GM23338 (cell line): ENCODE data around the gene IGSF6. TPM values are rescaled to one million over a fixed set of nuclear protein-coding genes. Genes with fewer than 3 reads are reported as not detected.

ENCODE experiments used
- ATAC-seq: fragments of 200-7000 bp; cut with Tn5 transposase; 3 replicates; pipeline ENCODE4 v1.9.1; 2020
- DNase-seq: peaks from one replicate; pipeline ENCODE4 v3.0.0-alpha.2; 2015; ENCODE audit warnings: low spot score
- H2AFZ ChIP-seq: fragments of 200-600 bp; sonication (generic); 2 replicates; pipeline ENCODE4 v1.8.0; 2016; ENCODE audit warnings: antibody characterized with exemption, mild to moderate bottlenecking, moderate library complexity
- H3F3A ChIP-seq: fragments of 200-600 bp; sonication (generic); replicated peaks from 2 replicates; pipeline ENCODE4 v1.8.0; 2017; ENCODE audit warnings: antibody characterized with exemption, mixed run types, low read depth
- H3K27ac ChIP-seq: fragments of 200-600 bp; sonication (generic); 2 replicates; pipeline ENCODE4 v1.6.1; 2016; ENCODE audit warnings: low read depth
- H3K27me3 ChIP-seq: fragments of 200-600 bp; sonication (generic); 2 replicates; pipeline ENCODE4 v1.8.0; 2016; ENCODE audit warnings: mild to moderate bottlenecking, mixed run types, moderate library complexity; ENCODE audit not compliant: insufficient read depth
- H3K36me3 ChIP-seq: fragments of 200-600 bp; sonication (generic); 2 replicates; pipeline ENCODE4 v1.8.0; 2016; ENCODE audit warnings: mild to moderate bottlenecking; ENCODE audit not compliant: insufficient read depth
- H3K4me1 ChIP-seq: fragments of 200-600 bp; sonication (generic); 2 replicates; pipeline ENCODE4 v1.8.0; 2016; ENCODE audit warnings: mild to moderate bottlenecking, moderate library complexity; ENCODE audit not compliant: insufficient read depth
- H3K4me2 ChIP-seq: fragments of 200-600 bp; sonication (generic); 2 replicates; pipeline ENCODE4 v1.7.1; 2017; ENCODE audit warnings: mixed run types
- H3K4me3 ChIP-seq: fragments of 200-600 bp; sonication (generic); 2 replicates; pipeline ENCODE4 v1.6.1; 2016; ENCODE audit warnings: mixed run types
- H3K79me2 ChIP-seq: fragments of 200-600 bp; sonication (generic); replicated peaks from 2 replicates; pipeline ENCODE4 v1.8.0; 2017; ENCODE audit warnings: mild to moderate bottlenecking; ENCODE audit not compliant: insufficient read depth
- H3K9me2 ChIP-seq: fragments of 200-600 bp; sonication (generic); 2 replicates; pipeline ENCODE4 v1.8.0; 2017; ENCODE audit not compliant: insufficient read depth
- H4K20me1 ChIP-seq: fragments of 200-600 bp; sonication (generic); replicated peaks from 2 replicates; pipeline ENCODE4 v1.8.0; 2017; ENCODE audit warnings: mild to moderate bottlenecking; ENCODE audit not compliant: insufficient read depth
- H3K27ac Mint-ChIP-seq: 2 replicates; pipeline ENCODE4 v1.8.0; 2020; ENCODE audit warnings: inconsistent platforms, mild to moderate bottlenecking, moderate library complexity, mixed read lengths
- H3K27me3 Mint-ChIP-seq: 3 replicates; pipeline ENCODE4 v1.8.0; 2022; ENCODE audit warnings: low read depth, mild to moderate bottlenecking, moderate library complexity, mixed read lengths, inconsistent platforms; ENCODE audit not compliant: insufficient read depth, poor library complexity
- H3K36me3 Mint-ChIP-seq: 3 replicates; pipeline ENCODE4 v1.8.0; 2021; ENCODE audit warnings: low read depth, mild to moderate bottlenecking, inconsistent platforms, moderate library complexity, mixed read lengths
- H3K4me1 Mint-ChIP-seq: 3 replicates; pipeline ENCODE4 v1.8.0; 2020; ENCODE audit warnings: mild to moderate bottlenecking, inconsistent platforms, mixed read lengths
- H3K4me3 Mint-ChIP-seq: 3 replicates; pipeline ENCODE4 v1.8.0; 2021; ENCODE audit warnings: moderate library complexity, mild to moderate bottlenecking, inconsistent platforms, mixed read lengths
- H3K9me3 Mint-ChIP-seq: 3 replicates; pipeline ENCODE4 v1.8.0; 2020; ENCODE audit warnings: moderate library complexity, mild to moderate bottlenecking, inconsistent platforms, mixed read lengths
- CREB1 ChIP-seq: fragments of 250-450 bp; sonication (Bioruptor Pico); IDR thresholded peaks from 2 replicates; pipeline ENCODE4 v1.5.0; 2020; ENCODE audit warnings: low read depth, mild to moderate bottlenecking, moderate library complexity
- EZH2 ChIP-seq: fragments of 200-600 bp; sonication (generic); IDR thresholded peaks from one replicate; pipeline ENCODE4 v1.8.0; 2017; ENCODE audit warnings: antibody characterized with exemption, mild to moderate bottlenecking, low read depth; ENCODE audit not compliant: unreplicated experiment
- EZH2phosphoT487 ChIP-seq: fragments of 200-600 bp; sonication (generic); IDR thresholded peaks from one replicate; pipeline ENCODE4 v1.8.1; 2018; ENCODE audit warnings: antibody characterized with exemption; ENCODE audit not compliant: unreplicated experiment
- JUNB ChIP-seq: IDR thresholded peaks from one replicate; pipeline ENCODE4 v1.6.1; 2016; ENCODE audit warnings: antibody characterized with exemption; ENCODE audit not compliant: unreplicated experiment
- NANOG ChIP-seq: IDR thresholded peaks from 2 replicates; pipeline ENCODE4 v1.6.1; 2016; ENCODE audit warnings: antibody characterized with exemption, borderline replicate concordance
- POLR2AphosphoS5 ChIP-seq: IDR thresholded peaks from 2 replicates; pipeline ENCODE4 v1.6.1; 2016; ENCODE audit warnings: antibody characterized with exemption, low read depth
- STAT1 ChIP-seq: IDR thresholded peaks from one replicate; pipeline ENCODE4 v1.6.1; 2016; ENCODE audit warnings: antibody characterized with exemption; ENCODE audit not compliant: unreplicated experiment
- ZNF114 ChIP-seq: fragments of 250-450 bp; sonication (Bioruptor Pico); IDR thresholded peaks from 2 replicates; pipeline ENCODE4 v1.5.0; 2020; ENCODE audit warnings: mild to moderate bottlenecking, moderate library complexity
- ZNF331 ChIP-seq: fragments of 250-450 bp; sonication (Bioruptor Pico); IDR thresholded peaks from 2 replicates; pipeline ENCODE4 v1.5.0; 2020; ENCODE audit warnings: low read depth, mild to moderate bottlenecking, moderate library complexity
- polyA plus RNA-seq: library from polyadenylated mRNA; unstranded; fragments of >200 nt; fragmentation: Nextera tagmentation; extraction: Ambion mirVana; gene quantifications from 2 replicates; pipeline ENCODE4 v1.2.1, GENCODE V29; 2016
- total RNA-seq: library from RNA; depleted of rRNA; stranded (reverse); fragments of >200 nt; shearing (Covaris generic); gene quantifications from 2 replicates; pipeline ENCODE4 v1.2.3, GENCODE V29; 2014
- TF ChIP-seq, protein P1 (sequence below): fragments of 250-450 bp; sonication (Bioruptor Pico); IDR thresholded peaks from 2 replicates; pipeline ENCODE4 v1.5.0; 2020; ENCODE audit warnings: mild to moderate bottlenecking, moderate library complexity
- TF ChIP-seq, protein P2 (sequence below): IDR thresholded peaks from one replicate; pipeline ENCODE4 v1.6.1; 2018; ENCODE audit warnings: antibody characterized with exemption; ENCODE audit not compliant: unreplicated experiment
- TF ChIP-seq, protein P3 (sequence below), 2 experiments: fragments of 200-600 bp in 1 of 2; sonication (generic) in 1 of 2; conservative IDR thresholded peaks; 2 replicates each; pipeline versions ENCODE4 v1.5.1 to v1.6.1; 2016 to 2017; ENCODE audit warnings: antibody characterized with exemption in 2 of 2, low read depth in 2 of 2, mild to moderate bottlenecking in 2 of 2, moderate library complexity in 1 of 2
- TF ChIP-seq, protein P4 (sequence below): IDR thresholded peaks from 2 replicates; pipeline ENCODE4 v1.6.1; 2016; ENCODE audit warnings: antibody characterized with exemption

Gene IGSF6
- total and polyA plus RNA-seq, 2 experiments from 2014 or later: 0.19 TPM; not detected in 1

DNA sequence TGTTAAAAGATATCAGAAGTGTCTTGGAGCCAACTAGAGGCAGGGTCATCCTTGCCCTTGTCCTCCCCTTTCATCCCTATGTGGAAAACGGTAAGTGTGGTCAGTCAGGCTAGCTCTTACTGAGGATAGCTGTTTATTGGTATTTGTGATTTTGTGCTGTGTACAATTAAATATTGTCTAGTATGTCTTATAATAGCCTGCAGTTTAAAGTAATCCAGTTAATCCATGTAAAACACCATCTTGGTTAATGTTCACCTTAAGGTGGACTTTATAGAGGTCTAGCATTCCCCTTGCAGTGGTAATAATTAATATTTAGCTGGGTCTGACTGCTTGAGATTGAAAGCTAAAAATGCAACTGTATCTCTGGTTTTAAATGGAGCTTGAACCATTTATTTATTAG lies 27.4 kb downstream of the IGSF6 start (continued):
- TF ChIP-seq CREB1: no peak
- TF ChIP-seq, protein P1, sequence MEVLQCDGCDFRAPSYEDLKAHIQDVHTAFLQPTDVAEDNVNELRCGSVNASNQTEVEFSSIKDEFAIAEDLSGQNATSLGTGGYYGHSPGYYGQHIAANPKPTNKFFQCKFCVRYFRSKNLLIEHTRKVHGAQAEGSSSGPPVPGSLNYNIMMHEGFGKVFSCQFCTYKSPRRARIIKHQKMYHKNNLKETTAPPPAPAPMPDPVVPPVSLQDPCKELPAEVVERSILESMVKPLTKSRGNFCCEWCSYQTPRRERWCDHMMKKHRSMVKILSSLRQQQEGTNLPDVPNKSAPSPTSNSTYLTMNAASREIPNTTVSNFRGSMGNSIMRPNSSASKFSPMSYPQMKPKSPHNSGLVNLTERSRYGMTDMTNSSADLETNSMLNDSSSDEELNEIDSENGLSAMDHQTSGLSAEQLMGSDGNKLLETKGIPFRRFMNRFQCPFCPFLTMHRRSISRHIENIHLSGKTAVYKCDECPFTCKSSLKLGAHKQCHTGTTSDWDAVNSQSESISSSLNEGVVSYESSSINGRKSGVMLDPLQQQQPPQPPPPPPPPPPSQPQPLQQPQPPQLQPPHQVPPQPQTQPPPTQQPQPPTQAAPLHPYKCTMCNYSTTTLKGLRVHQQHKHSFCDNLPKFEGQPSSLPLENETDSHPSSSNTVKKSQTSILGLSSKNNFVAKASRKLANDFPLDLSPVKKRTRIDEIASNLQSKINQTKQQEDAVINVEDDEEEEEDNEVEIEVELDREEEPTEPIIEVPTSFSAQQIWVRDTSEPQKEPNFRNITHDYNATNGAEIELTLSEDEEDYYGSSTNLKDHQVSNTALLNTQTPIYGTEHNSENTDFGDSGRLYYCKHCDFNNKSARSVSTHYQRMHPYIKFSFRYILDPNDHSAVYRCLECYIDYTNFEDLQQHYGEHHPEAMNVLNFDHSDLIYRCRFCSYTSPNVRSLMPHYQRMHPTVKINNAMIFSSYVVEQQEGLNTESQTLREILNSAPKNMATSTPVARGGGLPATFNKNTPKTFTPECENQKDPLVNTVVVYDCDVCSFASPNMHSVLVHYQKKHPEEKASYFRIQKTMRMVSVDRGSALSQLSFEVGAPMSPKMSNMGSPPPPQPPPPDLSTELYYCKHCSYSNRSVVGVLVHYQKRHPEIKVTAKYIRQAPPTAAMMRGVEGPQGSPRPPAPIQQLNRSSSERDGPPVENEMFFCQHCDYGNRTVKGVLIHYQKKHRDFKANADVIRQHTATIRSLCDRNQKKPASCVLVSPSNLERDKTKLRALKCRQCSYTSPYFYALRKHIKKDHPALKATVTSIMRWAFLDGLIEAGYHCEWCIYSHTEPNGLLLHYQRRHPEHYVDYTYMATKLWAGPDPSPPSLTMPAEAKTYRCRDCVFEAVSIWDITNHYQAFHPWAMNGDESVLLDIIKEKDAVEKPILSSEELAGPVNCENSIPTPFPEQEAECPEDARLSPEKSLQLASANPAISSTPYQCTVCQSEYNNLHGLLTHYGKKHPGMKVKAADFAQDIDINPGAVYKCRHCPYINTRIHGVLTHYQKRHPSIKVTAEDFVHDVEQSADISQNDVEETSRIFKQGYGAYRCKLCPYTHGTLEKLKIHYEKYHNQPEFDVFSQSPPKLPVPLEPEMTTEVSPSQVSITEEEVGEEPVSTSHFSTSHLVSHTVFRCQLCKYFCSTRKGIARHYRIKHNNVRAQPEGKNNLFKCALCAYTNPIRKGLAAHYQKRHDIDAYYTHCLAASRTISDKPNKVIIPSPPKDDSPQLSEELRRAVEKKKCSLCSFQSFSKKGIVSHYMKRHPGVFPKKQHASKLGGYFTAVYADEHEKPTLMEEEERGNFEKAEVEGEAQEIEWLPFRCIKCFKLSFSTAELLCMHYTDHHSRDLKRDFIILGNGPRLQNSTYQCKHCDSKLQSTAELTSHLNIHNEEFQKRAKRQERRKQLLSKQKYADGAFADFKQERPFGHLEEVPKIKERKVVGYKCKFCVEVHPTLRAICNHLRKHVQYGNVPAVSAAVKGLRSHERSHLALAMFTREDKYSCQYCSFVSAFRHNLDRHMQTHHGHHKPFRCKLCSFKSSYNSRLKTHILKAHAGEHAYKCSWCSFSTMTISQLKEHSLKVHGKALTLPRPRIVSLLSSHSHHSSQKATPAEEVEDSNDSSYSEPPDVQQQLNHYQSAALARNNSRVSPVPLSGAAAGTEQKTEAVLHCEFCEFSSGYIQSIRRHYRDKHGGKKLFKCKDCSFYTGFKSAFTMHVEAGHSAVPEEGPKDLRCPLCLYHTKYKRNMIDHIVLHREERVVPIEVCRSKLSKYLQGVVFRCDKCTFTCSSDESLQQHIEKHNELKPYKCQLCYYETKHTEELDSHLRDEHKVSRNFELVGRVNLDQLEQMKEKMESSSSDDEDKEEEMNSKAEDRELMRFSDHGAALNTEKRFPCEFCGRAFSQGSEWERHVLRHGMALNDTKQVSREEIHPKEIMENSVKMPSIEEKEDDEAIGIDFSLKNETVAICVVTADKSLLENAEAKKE: no peak

DNA sequence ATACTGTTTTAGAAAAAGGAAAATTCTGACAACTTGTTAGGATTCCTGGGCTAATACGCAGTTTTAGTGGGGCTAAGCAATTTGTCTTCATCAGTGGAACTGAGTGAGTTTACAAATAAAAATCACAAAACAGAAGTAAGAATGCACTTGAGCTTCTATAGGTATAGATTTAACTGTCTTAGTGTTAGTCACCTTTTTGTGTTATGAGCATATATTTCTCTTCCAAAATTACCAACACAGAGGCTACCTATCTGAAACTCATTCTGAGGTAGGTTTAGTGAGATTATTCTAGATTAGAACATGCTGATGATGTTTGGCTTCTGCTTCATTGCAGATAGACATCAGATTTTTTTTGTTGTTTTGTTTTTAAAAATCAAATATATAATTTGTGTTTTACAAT lies 29.9 kb downstream of the IGSF6 start:
- H3K4me3 Mint-ChIP-seq: no peak overlapping the region
- Histone ChIP-seq H3K27ac (no peak overlapping the region), H4K20me1 (0 out of 2 replicates have a peak, but pooled peaks cover 3% of the 10 kb centered on the region), H2AFZ (no peak overlapping the region), H3F3A (no peaks in the 10 kb centered on the region), H3K4me2 (no peak overlapping the region), H3K4me1 (no peaks in the 10 kb centered on the region), H3K27me3 (no peaks in the 10 kb centered on the region), H3K79me2 (peaks cover 10% of the 10 kb centered on the region; the same call in 1 of the 2 replicates), H3K9me2 (no peaks in the 10 kb centered on the region), H3K4me3 (no peak overlapping the region), H3K36me3 (0 out of 2 replicates have a peak, but pooled peaks cover 5% of the 10 kb centered on the region)
- H3K36me3 Mint-ChIP-seq: peaks cover 48% of the 10 kb centered on the region
- H3K4me1 Mint-ChIP-seq: peaks cover 5% of the 10 kb centered on the region; the same call in 1 of the 3 replicates
- no peaks in the 10 kb centered on the region for H3K9me3 Mint-ChIP-seq
- ATAC-seq (no peak), DNase-seq (no peak)
- H3K27ac Mint-ChIP-seq: no peak overlapping the region
- peaks cover 2% of the 10 kb centered on the region for H3K27me3 Mint-ChIP-seq
- TF ChIP-seq ZNF331 (CRISPR knock-in tag) (no peak), EZH2 (no peak), NANOG (no peak), JUNB (no peak), ZNF114 (no peak), CREB1 (no peak), POLR2AphosphoS5 (no peak), EZH2phosphoT487 (no peak), STAT1 (no peak)
- TF ChIP-seq, protein P2, sequence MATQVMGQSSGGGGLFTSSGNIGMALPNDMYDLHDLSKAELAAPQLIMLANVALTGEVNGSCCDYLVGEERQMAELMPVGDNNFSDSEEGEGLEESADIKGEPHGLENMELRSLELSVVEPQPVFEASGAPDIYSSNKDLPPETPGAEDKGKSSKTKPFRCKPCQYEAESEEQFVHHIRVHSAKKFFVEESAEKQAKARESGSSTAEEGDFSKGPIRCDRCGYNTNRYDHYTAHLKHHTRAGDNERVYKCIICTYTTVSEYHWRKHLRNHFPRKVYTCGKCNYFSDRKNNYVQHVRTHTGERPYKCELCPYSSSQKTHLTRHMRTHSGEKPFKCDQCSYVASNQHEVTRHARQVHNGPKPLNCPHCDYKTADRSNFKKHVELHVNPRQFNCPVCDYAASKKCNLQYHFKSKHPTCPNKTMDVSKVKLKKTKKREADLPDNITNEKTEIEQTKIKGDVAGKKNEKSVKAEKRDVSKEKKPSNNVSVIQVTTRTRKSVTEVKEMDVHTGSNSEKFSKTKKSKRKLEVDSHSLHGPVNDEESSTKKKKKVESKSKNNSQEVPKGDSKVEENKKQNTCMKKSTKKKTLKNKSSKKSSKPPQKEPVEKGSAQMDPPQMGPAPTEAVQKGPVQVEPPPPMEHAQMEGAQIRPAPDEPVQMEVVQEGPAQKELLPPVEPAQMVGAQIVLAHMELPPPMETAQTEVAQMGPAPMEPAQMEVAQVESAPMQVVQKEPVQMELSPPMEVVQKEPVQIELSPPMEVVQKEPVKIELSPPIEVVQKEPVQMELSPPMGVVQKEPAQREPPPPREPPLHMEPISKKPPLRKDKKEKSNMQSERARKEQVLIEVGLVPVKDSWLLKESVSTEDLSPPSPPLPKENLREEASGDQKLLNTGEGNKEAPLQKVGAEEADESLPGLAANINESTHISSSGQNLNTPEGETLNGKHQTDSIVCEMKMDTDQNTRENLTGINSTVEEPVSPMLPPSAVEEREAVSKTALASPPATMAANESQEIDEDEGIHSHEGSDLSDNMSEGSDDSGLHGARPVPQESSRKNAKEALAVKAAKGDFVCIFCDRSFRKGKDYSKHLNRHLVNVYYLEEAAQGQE: no peak
- TF ChIP-seq, protein P3, sequence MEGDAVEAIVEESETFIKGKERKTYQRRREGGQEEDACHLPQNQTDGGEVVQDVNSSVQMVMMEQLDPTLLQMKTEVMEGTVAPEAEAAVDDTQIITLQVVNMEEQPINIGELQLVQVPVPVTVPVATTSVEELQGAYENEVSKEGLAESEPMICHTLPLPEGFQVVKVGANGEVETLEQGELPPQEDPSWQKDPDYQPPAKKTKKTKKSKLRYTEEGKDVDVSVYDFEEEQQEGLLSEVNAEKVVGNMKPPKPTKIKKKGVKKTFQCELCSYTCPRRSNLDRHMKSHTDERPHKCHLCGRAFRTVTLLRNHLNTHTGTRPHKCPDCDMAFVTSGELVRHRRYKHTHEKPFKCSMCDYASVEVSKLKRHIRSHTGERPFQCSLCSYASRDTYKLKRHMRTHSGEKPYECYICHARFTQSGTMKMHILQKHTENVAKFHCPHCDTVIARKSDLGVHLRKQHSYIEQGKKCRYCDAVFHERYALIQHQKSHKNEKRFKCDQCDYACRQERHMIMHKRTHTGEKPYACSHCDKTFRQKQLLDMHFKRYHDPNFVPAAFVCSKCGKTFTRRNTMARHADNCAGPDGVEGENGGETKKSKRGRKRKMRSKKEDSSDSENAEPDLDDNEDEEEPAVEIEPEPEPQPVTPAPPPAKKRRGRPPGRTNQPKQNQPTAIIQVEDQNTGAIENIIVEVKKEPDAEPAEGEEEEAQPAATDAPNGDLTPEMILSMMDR (conservative IDR thresholded peaks at IDR 0.05; ENCODE audit: low read depth in 2 of 2): no peak
- TF ChIP-seq, protein P4, sequence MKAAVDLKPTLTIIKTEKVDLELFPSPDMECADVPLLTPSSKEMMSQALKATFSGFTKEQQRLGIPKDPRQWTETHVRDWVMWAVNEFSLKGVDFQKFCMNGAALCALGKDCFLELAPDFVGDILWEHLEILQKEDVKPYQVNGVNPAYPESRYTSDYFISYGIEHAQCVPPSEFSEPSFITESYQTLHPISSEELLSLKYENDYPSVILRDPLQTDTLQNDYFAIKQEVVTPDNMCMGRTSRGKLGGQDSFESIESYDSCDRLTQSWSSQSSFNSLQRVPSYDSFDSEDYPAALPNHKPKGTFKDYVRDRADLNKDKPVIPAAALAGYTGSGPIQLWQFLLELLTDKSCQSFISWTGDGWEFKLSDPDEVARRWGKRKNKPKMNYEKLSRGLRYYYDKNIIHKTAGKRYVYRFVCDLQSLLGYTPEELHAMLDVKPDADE: no peak
